NCI-H2081 (cell line): ENCODE measurements around the gene LIME1.

Experiments used
- DNase-seq, 2 experiments: peaks; one replicate each; lab custom pipeline; 2025; lab: John Stamatoyannopoulos, UW

The LIME1 gene

DNA sequence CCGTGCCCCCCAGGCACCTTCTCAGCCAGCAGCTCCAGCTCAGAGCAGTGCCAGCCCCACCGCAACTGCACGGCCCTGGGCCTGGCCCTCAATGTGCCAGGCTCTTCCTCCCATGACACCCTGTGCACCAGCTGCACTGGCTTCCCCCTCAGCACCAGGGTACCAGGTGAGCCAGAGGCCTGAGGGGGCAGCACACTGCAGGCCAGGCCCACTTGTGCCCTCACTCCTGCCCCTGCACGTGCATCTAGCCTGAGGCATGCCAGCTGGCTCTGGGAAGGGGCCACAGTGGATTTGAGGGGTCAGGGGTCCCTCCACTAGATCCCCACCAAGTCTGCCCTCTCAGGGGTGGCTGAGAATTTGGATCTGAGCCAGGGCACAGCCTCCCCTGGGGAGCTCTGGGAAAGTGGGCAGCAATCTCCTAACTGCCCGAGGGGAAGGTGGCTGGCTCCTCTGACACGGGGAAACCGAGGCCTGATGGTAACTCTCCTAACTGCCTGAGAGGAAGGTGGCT lies 39.1 kb upstream of the LIME1 start:
- no peak for DNase-seq

DNA sequence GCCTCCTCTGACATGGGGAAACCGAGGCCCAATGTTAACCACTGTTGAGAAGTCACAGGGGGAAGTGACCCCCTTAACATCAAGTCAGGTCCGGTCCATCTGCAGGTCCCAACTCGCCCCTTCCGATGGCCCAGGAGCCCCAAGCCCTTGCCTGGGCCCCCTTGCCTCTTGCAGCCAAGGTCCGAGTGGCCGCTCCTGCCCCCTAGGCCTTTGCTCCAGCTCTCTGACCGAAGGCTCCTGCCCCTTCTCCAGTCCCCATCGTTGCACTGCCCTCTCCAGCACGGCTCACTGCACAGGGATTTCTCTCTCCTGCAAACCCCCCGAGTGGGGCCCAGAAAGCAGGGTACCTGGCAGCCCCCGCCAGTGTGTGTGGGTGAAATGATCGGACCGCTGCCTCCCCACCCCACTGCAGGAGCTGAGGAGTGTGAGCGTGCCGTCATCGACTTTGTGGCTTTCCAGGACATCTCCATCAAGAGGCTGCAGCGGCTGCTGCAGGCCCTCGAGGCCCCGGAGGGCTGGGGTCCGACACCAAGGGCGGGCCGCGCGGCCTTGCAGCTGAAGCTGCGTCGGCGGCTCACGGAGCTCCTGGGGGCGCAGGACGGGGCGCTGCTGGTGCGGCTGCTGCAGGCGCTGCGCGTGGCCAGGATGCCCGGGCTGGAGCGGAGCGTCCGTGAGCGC lies 38.5 kb upstream of the LIME1 start:
- DNase-seq = no peak

DNA sequence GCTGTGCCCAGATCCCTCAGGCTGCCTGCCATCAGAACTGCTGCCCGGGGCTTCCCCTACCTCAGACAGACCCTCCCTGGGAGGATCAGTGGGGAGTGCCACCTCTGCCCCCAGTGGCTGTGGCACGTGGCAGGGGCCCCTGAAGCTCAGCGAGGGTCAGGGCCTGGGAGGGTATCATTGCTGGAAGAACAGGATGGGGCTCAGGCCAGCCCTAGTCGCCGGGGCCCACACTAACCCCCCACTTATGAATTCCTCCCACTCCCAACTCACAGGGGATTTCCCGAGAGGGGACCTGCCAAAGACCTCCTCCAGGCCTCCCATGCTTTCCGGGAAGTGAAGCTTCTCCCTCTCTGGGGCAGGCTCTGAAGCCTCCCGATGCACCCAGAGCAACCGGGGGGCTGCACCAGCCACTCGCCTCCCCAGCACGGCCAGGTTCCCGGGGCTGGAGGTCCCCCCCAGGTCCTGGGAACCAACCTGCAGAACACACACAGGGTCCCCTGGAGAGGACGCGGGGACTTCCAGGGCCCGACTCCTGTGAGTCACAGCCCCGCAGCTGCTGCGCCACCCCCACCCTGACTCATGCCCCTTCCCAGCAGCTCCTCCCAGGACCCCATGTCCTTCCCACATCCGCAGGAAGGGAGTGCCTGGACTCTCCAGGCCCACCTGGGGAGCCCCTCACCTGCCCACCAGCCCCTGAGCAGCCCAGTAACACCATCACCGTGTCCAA lies 37.6 kb upstream of the LIME1 start:
- peak in 1 of 2 experiments; percentile 20 for DNase-seq

DNA sequence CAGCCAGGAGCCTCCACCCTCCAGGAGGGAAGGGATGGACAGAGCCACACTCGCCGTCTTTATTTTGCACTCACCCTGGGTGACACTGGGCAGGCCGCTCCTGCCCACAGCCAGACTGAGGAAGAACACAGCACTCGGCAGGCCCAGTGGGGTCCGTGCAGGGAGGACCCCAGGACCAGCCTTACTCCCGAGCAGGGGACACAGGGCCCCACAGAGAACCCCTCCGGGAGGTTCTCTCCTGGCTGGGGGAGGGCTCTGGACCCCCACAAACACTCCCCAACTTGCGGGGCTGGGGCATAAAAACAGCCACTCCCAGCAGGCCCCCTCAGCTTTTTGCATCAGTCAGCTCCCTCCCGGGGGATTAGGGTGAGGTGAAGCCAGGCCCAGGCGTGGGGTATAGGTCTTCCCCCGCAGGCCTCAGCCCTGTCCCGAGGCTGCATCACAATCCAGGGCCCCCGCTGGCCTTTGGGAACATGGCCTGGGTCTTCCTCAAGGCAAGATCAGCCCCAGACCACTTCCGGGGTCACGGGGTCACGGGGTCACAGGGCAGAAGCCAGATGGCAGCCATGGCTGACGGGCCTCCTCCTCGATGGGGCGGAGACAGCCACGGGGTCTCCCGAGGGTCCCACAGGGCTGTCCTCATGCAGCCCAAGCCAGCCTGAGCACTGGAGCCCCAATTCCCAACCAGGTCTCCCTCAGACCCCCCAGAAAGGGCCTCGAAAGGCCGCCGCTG lies 36.8 kb upstream of the LIME1 start:
- DNase-seq = no peak

DNA sequence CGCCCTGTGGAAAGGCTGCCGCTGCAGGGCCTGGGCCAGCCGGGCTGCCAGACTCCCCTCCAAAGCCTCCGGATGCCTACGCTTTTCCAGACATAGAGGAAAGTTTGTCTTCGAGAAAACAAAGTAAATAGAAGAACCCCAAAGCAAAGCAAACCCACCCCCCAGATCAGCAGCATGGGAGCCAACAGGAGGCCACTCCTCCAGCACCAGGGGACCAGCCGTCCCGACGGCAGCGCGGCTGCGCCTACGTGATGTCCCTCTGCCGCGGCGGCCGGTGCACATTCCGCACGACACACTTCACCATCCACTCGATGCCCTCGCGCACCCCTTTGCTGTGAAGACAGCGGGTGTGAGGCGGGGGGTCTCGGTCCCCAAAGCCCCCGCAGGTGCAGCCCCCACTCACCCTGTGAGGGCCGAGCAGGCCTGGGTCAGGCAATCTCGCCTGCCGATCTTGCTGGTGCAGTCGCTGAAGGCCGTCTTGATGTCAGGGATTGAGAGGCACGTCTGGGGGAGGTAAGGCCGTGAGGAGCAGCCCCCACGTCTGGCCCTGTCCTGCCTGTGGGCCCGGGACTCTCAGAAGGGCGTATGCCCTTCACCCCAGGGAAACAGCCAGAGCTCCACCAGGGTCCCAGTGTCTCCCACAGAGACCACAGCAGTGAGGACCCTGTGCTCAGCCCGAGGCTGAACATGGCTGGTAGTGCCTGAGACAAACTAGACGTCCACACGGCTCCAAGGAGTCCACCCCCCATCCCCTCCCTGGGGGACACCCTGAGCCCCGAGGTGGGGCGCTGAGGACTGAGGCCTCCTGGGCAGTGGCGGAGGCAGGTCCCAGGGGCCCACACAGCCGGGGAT lies 36.0 kb upstream of the LIME1 start:
- no peak for DNase-seq

DNA sequence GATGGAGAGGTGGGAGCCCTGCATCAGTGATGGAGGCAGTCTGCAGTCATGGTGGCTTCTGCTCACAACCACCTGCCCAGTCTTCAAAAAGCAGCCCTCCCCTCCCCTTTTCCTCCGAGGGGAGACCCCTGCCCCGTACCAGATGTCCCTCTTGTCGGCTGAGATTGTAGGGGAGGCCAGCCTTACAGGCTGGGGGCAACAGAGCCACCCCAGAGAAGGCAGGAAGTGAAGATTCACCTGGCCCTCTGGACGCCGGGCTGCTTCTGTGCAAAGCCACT lies 35.5 kb upstream of the LIME1 start:
- no peak for DNase-seq

DNA sequence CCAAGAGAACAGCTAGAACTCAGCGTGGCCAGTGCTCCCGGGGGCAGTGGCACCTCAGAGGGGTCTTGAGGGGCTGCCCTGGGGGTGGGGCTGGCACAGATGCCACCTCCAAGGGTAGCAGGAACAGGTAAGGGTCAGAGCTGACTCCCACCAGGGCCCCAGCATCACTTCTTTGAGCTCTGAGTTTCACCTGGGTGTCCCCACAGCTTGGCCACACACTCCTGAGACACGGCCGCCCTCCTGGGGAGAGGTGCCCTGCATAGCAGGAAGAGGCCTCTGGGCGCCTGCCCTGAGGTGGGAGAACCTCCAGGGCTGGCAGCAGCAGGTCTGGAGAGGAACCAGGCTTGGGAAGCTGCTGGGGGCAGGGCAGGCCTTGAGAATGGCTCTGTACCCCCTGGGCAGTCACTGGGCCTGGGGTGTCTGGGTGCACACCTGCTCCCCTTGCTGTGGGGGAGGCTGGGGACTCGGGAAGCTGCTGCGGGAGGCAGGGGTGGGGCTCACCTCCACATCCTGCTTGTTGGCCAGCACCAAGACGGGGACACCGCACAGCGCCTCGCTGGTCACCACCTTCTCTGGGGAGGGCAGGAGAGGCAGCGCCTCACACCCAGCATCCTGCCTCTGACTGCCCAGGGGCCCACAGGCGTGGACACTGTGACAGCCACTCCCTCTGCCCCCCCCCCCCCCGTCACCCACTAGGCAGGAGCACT lies 35.0 kb upstream of the LIME1 start:
- no peak for DNase-seq

DNA sequence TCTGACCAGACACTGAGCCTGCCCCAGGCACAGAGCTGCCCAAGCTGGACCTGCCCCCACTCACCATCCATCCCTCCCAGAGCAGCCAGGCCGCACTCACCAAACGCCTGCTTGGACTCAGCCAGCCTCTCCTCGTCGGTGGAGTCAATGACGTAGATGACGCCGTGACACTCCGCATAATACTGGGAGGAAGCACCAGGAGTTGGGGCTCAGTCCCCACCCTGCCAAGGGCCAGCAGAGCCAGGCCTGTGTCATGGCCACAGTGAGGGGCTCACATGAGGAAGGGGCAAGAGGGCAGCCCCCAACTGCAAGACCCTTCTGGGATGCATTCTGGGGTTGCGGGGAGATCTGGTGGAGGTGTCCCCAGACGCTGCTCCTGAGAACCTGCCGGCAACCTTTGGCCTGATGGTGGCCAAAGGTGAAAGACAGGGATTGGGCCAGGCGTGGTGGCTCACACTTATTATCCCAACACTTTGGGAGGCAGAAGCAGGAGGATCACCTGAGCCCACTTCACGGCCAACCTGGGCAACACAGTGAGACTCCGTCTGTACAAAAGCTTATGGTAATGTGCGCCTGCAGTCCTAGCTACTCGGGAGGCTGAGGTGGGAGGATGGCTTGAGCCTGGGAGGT lies 34.3 kb upstream of the LIME1 start:
- no peak for DNase-seq

DNA sequence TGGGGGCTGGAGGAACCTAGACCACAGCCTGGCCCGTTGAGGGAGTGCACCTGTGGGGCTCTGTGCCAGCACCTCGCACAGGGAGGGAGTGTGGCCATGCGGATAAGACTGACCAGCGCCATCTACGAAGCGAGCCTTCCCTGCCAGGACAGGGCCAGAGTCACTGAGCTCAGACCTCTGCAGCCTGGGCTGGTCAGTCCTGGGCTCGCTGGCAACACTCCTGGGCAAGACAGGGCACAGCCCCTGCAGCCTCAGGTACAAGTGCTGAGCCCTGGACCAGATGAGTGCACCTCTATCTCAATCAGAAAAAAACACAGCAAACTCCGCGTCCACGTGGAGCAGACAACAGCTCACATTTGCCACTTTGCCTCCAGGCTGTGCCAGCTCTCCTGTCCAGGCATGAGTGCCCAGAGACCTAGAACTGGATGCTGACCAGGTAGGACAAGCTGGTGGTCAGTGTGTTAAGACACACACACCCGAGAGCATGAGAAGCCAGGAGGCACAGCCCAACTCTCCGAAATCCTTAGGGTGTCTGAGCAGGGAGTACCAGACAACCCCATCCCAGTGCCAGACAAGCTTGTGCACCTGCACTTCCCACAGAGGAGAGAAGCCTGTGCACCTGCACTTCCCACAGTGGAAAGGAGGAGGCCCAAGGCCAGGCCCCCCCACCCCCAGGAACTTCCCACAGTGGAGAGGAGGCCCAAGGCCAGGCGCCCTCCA lies 33.6 kb upstream of the LIME1 start:
- DNase-seq = no peak

DNA sequence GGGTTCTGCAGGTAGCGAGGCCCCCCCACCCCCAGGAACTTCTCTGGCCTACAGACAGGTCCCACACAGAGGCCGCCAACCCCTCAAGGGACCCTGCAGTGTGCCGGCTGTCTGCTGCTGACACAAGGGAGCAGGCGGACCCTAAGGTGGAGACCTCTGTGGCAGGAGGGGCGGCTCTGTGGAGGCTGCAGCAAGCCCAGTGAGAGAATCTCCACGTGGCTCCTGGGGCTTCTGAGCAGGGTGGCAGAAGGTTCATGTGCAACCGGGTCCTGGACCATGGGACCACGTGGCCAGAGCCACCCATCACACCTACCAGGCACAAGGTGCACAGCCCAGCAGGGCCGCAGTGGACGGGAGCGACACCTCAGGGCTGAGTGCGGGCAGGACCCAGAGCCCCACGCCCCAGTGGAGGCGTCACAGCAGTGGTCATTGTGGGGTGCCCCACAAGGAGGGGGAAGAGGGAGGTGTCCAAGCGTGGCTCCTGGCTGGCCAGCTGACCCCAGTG lies 32.9 kb upstream of the LIME1 start:
- no peak for DNase-seq

DNA sequence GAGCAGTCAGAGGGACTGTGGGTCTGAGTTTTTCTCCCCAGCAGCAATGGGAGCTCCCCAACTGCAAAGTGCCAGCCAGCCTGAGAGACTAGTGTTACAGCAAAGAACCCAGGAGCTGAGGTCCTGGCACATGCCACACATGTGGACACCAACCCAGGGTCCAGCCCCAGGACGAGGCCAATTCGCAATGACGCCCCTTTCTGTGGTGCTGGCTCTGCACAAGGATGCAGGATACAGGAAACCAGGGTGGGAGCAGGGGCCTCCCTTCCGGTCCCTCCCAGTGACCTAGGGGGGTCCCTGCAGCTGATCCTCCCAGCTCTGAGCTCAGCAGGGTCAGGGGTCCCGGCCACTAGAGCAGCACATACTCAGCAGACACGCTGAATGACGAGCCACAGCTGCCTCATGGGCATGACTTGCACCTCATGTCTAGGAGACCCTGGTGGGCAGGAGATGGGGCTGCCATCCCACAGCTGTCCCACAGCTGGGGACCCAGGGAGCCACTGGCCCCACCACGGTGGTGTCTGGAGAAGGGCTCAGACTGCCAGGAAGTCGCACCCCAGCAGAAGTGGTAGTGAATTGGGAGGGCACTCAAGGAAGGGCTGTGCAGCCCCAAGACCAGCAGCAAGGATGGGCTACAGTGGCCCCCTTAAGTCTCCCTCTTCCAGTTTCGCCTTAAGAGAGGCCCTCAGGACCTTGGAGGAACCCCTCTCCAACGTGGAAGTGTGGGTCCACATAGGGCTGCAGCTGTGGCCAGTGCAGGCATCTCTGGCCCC lies 32.3 kb upstream of the LIME1 start:
- DNase-seq = no peak

DNA sequence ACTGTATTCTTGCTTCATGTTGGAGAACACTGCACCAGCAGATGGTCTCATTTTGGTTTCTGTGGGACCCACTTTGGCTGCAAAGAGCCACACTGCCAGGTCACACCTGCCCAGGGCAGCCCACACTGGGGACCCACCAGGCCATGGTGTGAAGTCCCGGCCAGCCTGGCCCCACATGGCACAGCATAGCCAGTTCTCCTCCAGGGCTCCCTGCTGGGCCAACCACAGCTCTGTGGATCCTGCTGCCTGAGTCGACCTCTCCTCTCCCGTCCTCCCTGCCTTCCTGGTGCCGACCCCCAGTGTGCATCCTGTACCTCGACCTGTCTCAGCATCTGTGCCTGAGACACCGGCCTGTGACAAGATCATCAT lies 31.7 kb upstream of the LIME1 start:
- DNase-seq = no peak

DNA sequence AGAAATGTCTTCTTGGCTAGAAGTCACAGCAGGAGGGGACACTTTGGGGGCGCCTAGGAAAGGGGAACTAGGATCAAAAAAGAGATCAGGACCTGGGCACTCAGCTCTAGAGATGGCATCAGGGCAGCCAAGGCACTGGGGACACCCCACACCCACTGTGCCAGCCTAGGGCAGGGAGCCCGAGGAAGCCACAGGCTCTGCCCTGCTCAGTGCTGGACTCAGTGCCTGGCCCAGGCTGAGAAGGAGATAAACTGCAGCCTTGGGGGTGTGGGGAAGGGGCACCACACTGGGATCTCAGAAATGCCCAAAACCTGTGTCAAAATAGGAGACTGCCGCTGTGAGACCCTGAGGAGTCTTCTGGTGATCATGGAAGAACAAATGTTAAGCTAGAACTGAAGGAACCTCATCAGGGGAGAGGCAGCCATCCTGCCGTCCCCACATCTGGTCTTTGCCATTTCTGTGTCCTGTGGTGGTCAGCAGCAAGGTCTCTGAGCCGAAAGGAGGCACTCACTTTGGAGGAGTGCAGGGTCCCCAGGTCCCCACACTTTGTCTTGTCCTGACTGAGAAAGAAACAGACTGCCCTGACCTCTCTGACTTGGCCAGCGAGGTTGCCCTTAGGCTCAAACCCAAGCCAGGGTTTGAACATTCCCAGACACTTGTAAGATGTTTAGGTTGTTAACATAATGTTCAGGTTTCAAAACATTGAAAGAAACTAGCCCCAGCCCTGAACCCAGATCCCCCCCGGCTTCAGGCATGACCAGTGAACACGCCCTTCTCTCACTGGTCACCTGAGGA lies 31.0 kb upstream of the LIME1 start:
- no peak for DNase-seq

DNA sequence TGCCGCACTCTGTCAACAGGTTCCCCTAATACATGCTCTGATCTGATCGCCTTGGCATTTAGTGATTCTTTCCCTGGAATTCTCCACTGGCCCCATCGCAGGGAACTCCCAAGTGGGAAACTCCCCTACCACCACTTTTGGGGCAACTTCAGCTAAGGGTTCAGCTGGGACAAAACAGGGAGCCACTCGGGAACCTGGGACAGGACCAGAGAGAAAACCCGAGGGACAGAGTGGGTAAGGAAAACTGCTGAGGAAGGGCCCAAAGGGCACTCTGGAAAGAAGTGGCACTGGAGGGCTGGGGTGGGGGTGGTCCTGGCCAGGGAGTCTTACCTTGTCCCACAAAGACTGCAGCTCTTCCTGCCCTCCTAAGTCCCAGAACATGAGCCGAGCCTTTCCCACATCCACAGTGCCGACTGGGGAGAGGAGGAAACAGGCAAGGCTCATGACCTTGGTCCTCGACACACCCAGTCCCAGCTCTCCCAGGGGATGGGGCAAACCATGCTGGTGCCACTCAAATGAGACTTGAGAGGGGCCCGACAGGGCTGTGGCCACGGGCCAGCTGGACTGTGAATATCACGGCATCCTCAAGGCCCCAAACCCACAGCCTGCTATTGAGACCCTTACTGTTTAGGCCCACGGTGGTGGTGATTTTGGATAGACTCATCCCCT lies 30.3 kb upstream of the LIME1 start:
- no peak for DNase-seq

DNA sequence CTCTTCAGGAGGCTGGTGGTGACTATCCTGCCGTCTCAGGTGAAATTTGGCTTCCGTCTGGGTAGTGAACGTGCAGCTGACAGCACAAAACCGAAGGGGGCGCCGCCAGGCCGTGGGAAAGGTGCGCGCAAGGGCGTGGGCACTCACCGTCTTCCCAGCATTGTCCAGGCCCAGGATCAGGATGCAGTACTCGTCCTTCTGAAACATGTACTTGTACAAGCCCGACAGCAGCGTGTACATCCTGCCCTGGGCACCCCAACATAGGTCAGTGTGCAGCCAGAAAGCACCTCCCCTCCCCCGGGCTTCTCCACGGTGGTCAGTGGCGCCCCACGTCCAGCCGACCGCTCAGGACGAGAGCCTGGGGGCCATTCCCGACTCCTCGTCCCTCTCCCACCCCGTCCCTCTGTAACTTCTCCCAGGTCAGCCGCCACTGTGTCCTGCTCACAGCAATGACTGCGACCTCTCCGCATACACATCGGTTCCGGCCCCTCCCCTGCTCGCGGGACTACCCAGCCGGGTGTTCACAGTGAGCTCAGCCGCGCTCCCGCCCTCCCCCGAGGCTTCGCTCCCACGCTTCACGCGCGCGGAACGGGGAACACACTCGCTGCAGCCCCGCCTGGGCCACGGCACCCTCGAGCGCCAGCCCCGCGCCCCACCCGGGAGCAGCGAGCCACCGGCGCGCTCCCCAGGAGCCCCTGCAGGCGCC lies 29.5 kb upstream of the LIME1 start:
- peak; percentile 21 to 34 for DNase-seq

DNA sequence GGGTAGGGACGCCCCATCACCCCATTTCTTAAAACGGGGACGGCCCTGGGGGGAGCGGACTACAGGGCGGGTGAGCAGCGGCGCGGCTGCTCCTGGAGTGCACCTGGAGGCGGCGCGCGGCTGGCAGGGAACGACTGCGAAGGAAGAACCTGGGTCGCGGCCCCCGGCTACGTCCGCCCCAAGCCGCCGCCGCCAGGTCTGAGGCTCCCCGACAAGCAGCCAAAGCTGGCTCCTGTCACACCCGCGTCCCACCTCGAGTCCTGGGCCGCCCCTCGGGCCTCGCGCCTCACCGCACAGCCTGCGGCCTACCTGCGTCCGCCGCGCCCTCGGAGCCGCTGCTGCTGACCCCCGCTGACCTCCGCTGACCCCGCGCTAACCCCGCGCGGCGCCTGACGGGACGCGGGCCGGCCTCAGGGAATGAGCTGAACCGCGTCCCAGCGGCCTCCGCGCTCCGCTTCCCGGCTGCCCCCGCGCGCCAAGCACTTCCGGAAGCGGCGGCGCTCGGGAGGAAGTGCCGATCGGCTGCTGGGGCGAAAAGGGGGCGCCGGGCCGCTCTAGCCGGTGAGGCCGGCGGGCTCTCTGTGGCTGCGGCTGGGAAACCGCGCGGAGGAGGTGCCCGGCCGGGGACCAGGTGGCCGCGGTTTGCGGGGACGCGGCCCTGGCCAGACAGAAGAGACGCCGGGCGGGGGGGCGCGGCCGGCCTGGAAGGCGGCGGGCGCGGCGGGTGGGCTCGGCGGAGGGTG lies 28.7 kb upstream of the LIME1 start, which contains the start of the genes ARFRP1 and ZGPAT:
Gene ARFRP1, minus strand, starts transcription at position 419 of the 743 bp plus-strand sequence. CDS start 885 bp downstream, outside the sequence.
Gene ZGPAT, plus strand, starts transcription at position 482 of the 743 bp plus-strand sequence. CDS start 542 bp downstream, outside the sequence.
- DNase-seq = peak; percentile 76 to 85
